ENCODE results near the gene PTGIR. TPM values are rescaled to one million over a fixed set of nuclear protein-coding genes. Genes with fewer than 3 reads are reported as not detected.

PTGIR gene
- total and polyA plus RNA-seq, 2 donors (not counting 1 experiment from before 2014, with no cell fraction given), result 16.5 to 27.8 TPM

DNA sequence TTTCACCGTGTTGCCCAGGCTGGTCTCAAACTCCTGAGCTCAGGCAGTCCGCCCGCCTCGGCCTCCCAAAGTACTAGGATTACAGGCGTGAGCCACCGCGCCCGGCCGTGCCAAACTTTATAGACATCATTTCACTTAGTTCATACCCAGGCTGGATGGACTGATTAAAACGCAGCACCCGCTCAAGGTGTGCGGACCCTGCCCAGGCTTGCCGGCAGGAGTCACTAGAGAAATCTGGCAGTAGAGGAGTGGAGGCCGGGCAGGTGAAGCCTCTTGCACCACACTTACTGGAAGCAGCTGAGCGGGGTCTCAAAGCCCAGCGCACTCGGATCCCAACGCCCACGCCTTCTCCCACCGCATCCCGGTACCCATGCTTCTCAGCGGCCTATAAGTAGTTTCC lies 11.4 kb downstream of the PTGIR start:
- peaks cover 13% of the 10 kb centered on the region for H3K4me1 ChIP-seq (ENCODE audit: control insufficient read depth, extremely low read depth, insufficient read depth, low read length)
- DNase-seq (ENCODE audit: low read depth in 2 of 2), result no peak
- no peak overlapping the region for H3K4me2 ChIP-seq (ENCODE audit: extremely low read depth, insufficient read depth, low read length)
- peaks cover 19% of the 10 kb centered on the region for H3K36me3 ChIP-seq (ENCODE audit: control insufficient read depth, insufficient read depth, low read length)
- no peak overlapping the region for H3K9ac ChIP-seq (ENCODE audit: insufficient read depth, low read length)
- TF ChIP-seq CTCF (conservative IDR thresholded peaks at IDR 0.05 in 1 of 2, IDR thresholded peaks at IDR 0.05 in 1 of 2; ENCODE audit: low read depth in 1 of 2, low read length in 2 of 2) (no peak), EZH2 (IDR thresholded peaks at IDR 0.05; ENCODE audit: low read length, missing control alignments) (no peak)
- H3K79me2 ChIP-seq (ENCODE audit: control insufficient read depth, insufficient read depth, low read length), result no peaks in the 10 kb centered on the region
- no peak overlapping the region for H2AFZ ChIP-seq (ENCODE audit: low read length)
- no peaks in the 10 kb centered on the region for H3K27me3 ChIP-seq (ENCODE audit: control insufficient read depth, insufficient read depth, low read length)
- no peaks in the 10 kb centered on the region for H4K20me1 ChIP-seq (ENCODE audit: control insufficient read depth, extremely low read depth, insufficient read depth, low read length)
- no peaks in the 10 kb centered on the region for H3K9me3 ChIP-seq (ENCODE audit: control insufficient read depth, insufficient read depth, low read depth, low read length)
- no peak overlapping the region for H3K27ac ChIP-seq (ENCODE audit: insufficient read depth, low read length)
- H3K4me3 ChIP-seq (replicated peaks in 1 of 4; ENCODE audit: control extremely low read depth in 1 of 4, insufficient read depth in 1 of 4, low read depth in 3 of 4, low read length in 4 of 4), result no peak overlapping the region

DNA sequence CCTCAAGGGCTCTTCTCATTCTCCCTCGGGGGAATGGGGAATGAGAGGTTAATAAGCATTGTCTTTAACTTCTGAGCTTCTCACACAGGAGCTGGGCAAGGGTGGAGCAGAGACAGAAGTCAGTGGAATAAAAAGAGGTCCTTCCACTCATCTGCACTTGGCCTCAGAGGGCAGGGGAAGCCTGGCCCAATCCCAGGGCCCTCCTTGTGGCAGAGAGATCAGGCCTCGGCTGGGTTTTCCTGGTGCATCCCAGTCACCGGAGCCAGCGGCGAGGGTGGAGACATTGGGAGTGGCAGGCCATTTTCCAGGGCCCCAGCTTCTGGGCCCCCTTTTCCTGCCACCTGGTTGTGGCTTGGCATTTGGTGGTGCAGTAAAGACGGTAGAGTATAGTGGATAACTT lies 13.1 kb downstream of the PTGIR start:
- no peaks in the 10 kb centered on the region for H4K20me1 ChIP-seq (ENCODE audit: control insufficient read depth, extremely low read depth, insufficient read depth, low read length)
- no peak overlapping the region for H3K9ac ChIP-seq (ENCODE audit: insufficient read depth, low read length)
- peaks cover 8% of the 10 kb centered on the region for H3K4me1 ChIP-seq (ENCODE audit: control insufficient read depth, extremely low read depth, insufficient read depth, low read length)
- no peaks in the 10 kb centered on the region for H3K27me3 ChIP-seq (ENCODE audit: control insufficient read depth, insufficient read depth, low read length)
- H3K79me2 ChIP-seq (ENCODE audit: control insufficient read depth, insufficient read depth, low read length), result peaks cover 5% of the 10 kb centered on the region
- H3K9me3 ChIP-seq (ENCODE audit: control insufficient read depth, insufficient read depth, low read depth, low read length), result no peaks in the 10 kb centered on the region
- H2AFZ ChIP-seq (ENCODE audit: low read length), result no peak overlapping the region
- no peak for DNase-seq (ENCODE audit: low read depth in 2 of 2)
- no peak overlapping the region for H3K4me3 ChIP-seq (replicated peaks in 1 of 4; ENCODE audit: control extremely low read depth in 1 of 4, insufficient read depth in 1 of 4, low read depth in 3 of 4, low read length in 4 of 4)
- no peak overlapping the region for H3K4me2 ChIP-seq (ENCODE audit: extremely low read depth, insufficient read depth, low read length)
- H3K36me3 ChIP-seq (ENCODE audit: control insufficient read depth, insufficient read depth, low read length), result peaks cover 34% of the 10 kb centered on the region
- TF ChIP-seq EZH2 (IDR thresholded peaks at IDR 0.05; ENCODE audit: low read length, missing control alignments) (no peak), CTCF (conservative IDR thresholded peaks at IDR 0.05 in 1 of 2, IDR thresholded peaks at IDR 0.05 in 1 of 2; ENCODE audit: low read depth in 1 of 2, low read length in 2 of 2) (no peak)
- no peak overlapping the region for H3K27ac ChIP-seq (ENCODE audit: insufficient read depth, low read length)

- DNase-seq (ENCODE audit: low read depth in 2 of 2), result peak; percentile 25 to 71
- Histone ChIP-seq H3K36me3 (ENCODE audit: control insufficient read depth, insufficient read depth, low read length) (peaks cover 36% of the 10 kb centered on the region), H3K4me3 (replicated peaks in 1 of 4; ENCODE audit: control extremely low read depth in 1 of 4, insufficient read depth in 1 of 4, low read depth in 3 of 4, low read length in 4 of 4) (no peak overlapping the region), H3K9ac (ENCODE audit: insufficient read depth, low read length) (no peak overlapping the region), H3K4me2 (ENCODE audit: extremely low read depth, insufficient read depth, low read length) (no peak overlapping the region), H4K20me1 (ENCODE audit: control insufficient read depth, extremely low read depth, insufficient read depth, low read length) (no peaks in the 10 kb centered on the region), H2AFZ (ENCODE audit: low read length) (no peak overlapping the region), H3K27ac (ENCODE audit: insufficient read depth, low read length) (no peak overlapping the region), H3K27me3 (ENCODE audit: control insufficient read depth, insufficient read depth, low read length) (no peaks in the 10 kb centered on the region), H3K4me1 (ENCODE audit: control insufficient read depth, extremely low read depth, insufficient read depth, low read length) (peaks cover 4% of the 10 kb centered on the region), H3K79me2 (ENCODE audit: control insufficient read depth, insufficient read depth, low read length) (peaks cover 11% of the 10 kb centered on the region), H3K9me3 (ENCODE audit: control insufficient read depth, insufficient read depth, low read depth, low read length) (no peaks in the 10 kb centered on the region)
- no peak for TF ChIP-seq EZH2 (IDR thresholded peaks at IDR 0.05; ENCODE audit: low read length, missing control alignments)
- TF ChIP-seq CTCF (conservative IDR thresholded peaks at IDR 0.05 in 1 of 2, IDR thresholded peaks at IDR 0.05 in 1 of 2; ENCODE audit: low read depth in 1 of 2, low read length in 2 of 2), result no peak
Measured at GRCh38 chr19:46610851-46611770, 13.8 kb downstream of the PTGIR start.
